ENCODE data around the gene EPHB3. TPM values are rescaled to one million over a fixed set of nuclear protein-coding genes. Genes with fewer than 3 reads are reported as not detected.

Gene EPHB3
- polyA plus RNA-seq, 3 donors: 0.71 to 1.2 (median 0.80) TPM

DNA sequence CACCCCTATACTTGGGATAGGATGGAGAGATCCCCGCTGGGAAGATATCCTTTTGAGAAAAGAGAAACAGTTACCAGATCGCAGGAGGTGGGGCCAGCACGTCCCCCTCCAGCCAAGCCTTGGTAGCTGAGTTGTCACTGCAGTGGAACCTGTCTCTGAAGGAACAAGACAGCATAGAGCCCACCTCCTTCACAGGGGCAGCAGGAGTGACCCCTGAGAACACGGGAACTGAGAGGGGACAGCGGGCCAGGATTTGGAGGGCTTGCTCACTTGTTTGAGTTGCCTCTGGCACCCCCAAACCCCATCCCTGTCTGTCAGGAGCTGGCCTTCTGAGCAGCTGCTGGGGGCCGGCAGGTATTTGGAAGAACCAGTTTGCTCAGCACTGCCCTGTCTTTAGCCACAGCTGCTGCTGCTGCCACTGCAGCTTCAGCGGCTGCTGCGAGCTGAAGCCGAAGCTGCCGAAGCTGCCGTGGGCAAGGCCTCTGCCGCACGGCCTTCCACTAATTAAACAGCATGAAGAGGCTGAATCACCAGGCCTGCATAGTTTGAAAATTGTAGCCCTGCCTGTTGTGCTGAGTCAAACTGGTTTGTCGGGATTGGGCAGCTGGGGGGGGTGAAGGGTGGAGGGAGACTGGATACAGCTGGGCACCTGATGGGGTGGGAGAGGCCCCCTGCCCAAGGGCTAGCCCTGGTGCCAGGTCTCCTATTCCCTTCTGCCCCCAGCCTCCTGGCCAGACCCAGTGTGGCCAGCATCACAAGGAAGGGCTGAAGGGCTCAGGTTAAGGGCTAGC, 4.0 kb downstream of the EPHB3 start:
- Histone ChIP-seq H3K4me1 (ENCODE audit: control insufficient read depth in 1 of 2, insufficient read depth in 2 of 2, low read length in 2 of 2) (peaks cover 31 to 57% of the 10 kb centered on the region in 2 donors), H3K79me2 (ENCODE audit: insufficient read depth, low read length) (peaks cover 11% of the 10 kb centered on the region), H3K27me3 (ENCODE audit: control insufficient read depth in 2 of 2, insufficient read depth in 2 of 2, low read length in 2 of 2) (peaks cover 0 to 33% of the 10 kb centered on the region in 2 donors), H3K9ac (ENCODE audit: insufficient read depth, low read length, poor library complexity, severe bottlenecking) (no peak overlapping the region), H4K20me1 (ENCODE audit: insufficient read depth, low read length) (peaks cover 3% of the 10 kb centered on the region), H3K36me3 (replicated peaks in 1 of 2; ENCODE audit: control insufficient read depth in 1 of 2, insufficient read depth in 2 of 2, low read length in 2 of 2) (no peaks in the 10 kb centered on the region), H3K4me3 (replicated peaks in 1 of 3; ENCODE audit: low read depth in 2 of 3, low read length in 3 of 3) (no peak overlapping the region), H3K4me2 (replicated peaks; ENCODE audit: extremely low read depth, low read length, poor library complexity, severe bottlenecking) (no peak overlapping the region), H3K9me3 (replicated peaks in 1 of 2; ENCODE audit: control insufficient read depth in 1 of 2, insufficient read depth in 1 of 2, low read length in 2 of 2) (no peaks in the 10 kb centered on the region), H2AFZ (ENCODE audit: insufficient read depth, low read depth, low read length, poor library complexity, severe bottlenecking) (no peak overlapping the region), H3K27ac (ENCODE audit: low read depth in 1 of 2, low read length in 2 of 2) (no peak overlapping the region)
- 92% methylated on average over 12 of the region's 14 CpGs for WGBS (ENCODE audit: insufficient coverage)
- TF ChIP-seq, protein P1, sequence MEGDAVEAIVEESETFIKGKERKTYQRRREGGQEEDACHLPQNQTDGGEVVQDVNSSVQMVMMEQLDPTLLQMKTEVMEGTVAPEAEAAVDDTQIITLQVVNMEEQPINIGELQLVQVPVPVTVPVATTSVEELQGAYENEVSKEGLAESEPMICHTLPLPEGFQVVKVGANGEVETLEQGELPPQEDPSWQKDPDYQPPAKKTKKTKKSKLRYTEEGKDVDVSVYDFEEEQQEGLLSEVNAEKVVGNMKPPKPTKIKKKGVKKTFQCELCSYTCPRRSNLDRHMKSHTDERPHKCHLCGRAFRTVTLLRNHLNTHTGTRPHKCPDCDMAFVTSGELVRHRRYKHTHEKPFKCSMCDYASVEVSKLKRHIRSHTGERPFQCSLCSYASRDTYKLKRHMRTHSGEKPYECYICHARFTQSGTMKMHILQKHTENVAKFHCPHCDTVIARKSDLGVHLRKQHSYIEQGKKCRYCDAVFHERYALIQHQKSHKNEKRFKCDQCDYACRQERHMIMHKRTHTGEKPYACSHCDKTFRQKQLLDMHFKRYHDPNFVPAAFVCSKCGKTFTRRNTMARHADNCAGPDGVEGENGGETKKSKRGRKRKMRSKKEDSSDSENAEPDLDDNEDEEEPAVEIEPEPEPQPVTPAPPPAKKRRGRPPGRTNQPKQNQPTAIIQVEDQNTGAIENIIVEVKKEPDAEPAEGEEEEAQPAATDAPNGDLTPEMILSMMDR (IDR thresholded peaks at IDR 0.05): no peak
- peaks cover 0 to 4% (median 0%) of the 10 kb centered on the region in 7 donors for H3K9me3 Mint-ChIP-seq
- DNase-seq: no peak
- no peak overlapping the region for H3K4me3 Mint-ChIP-seq
- peaks cover 49% of the 10 kb centered on the region for H3K4me1 Mint-ChIP-seq
- no peak overlapping the region for H3K27ac Mint-ChIP-seq
- peaks cover 22 to 58% (median 25%) of the 10 kb centered on the region in 3 donors for H3K27me3 Mint-ChIP-seq (ENCODE audit: low read depth in 3 of 3)
- H3K36me3 Mint-ChIP-seq: peaks cover 5 to 7% of the 10 kb centered on the region in 2 donors
- intact Hi-C loops (cut with micrococcal nuclease): no loop called here

DNA sequence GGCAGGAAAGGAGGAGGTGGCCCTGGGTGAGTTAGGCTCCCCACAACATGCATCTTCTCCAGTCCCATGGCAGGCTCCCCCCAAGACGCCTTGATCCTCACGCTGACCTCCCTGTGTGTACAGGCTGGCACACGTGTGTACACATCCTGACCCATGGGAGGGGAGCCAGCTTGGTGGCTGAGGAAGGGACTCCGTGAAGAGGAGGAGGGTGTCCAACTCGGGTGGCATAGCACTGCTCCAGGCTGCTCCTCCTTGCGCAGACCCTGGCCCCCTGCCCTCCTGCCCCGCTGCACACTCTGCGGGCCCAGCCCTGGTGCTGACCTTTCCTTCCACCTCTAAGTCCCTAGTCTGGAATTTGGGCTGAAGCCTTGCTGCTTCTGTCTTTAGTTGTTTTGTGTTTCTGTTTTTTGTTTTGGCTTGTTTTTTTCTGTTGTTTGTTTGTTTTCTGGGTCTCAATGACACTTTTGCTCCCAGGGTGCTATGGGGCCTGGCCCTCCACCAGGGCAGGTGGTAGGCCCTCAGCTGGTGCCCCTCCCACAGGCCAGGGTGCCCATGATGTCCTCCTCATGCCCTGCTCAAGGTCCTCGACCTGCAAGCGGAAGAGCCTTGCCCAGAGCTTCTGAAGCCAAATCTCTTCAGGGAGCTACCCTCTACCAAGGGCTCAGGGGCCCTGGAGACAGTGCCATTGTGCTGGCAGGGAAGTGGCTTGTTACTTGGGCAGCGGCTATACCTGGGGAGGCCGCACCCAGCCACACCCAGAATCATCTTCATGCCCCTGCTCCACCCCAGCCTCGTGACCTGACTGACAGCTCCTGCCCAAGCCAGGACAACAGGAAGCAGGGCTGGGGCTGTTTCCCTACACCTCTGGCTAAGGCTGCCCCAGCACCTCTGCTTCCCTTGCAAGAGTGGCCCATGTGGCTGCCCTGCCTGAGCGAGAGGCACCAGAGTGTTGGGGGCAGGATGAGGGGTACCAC, 5.1 kb downstream of the EPHB3 start:
- no peak overlapping the region for H3K4me3 ChIP-seq (replicated peaks in 1 of 3; ENCODE audit: low read depth in 2 of 3, low read length in 3 of 3)
- peaks cover 3% of the 10 kb centered on the region for H4K20me1 ChIP-seq (ENCODE audit: insufficient read depth, low read length)
- Mint-ChIP-seq H3K36me3 (peaks cover 8 to 14% of the 10 kb centered on the region in 2 donors), H3K9me3 (peaks cover 0 to under 1% (median 0%) of the 10 kb centered on the region in 7 donors), H3K27ac (no peak overlapping the region), H3K4me3 (no peak overlapping the region), H3K4me1 (peaks cover 39% of the 10 kb centered on the region), H3K27me3 (ENCODE audit: low read depth in 3 of 3) (peaks cover 23 to 55% (median 27%) of the 10 kb centered on the region in 3 donors)
- no peak overlapping the region for H3K27ac ChIP-seq (ENCODE audit: low read depth in 1 of 2, low read length in 2 of 2)
- H3K27me3 ChIP-seq (ENCODE audit: control insufficient read depth in 2 of 2, insufficient read depth in 2 of 2, low read length in 2 of 2): peaks cover 0 to 35% of the 10 kb centered on the region in 2 donors
- WGBS (ENCODE audit: insufficient coverage): 87% methylated on average over 5 of the region's 14 CpGs
- H3K9ac ChIP-seq (ENCODE audit: insufficient read depth, low read length, poor library complexity, severe bottlenecking): no peak overlapping the region
- no peaks in the 10 kb centered on the region for H3K36me3 ChIP-seq (replicated peaks in 1 of 2; ENCODE audit: control insufficient read depth in 1 of 2, insufficient read depth in 2 of 2, low read length in 2 of 2)
- H2AFZ ChIP-seq (ENCODE audit: insufficient read depth, low read depth, low read length, poor library complexity, severe bottlenecking): no peak overlapping the region
- intact Hi-C loops (cut with micrococcal nuclease): no loop called here
- peaks cover 25 to 49% of the 10 kb centered on the region in 2 donors for H3K4me1 ChIP-seq (ENCODE audit: control insufficient read depth in 1 of 2, insufficient read depth in 2 of 2, low read length in 2 of 2)
- H3K4me2 ChIP-seq (replicated peaks; ENCODE audit: extremely low read depth, low read length, poor library complexity, severe bottlenecking): no peak overlapping the region
- no peaks in the 10 kb centered on the region for H3K9me3 ChIP-seq (replicated peaks in 1 of 2; ENCODE audit: control insufficient read depth in 1 of 2, insufficient read depth in 1 of 2, low read length in 2 of 2)
- TF ChIP-seq, protein P1 (IDR thresholded peaks at IDR 0.05): no peak
- H3K79me2 ChIP-seq (ENCODE audit: insufficient read depth, low read length): peaks cover 11% of the 10 kb centered on the region
- no peak for DNase-seq
